Body of pancreas (tissue), 4 donors: ENCODE measurements around the gene TSPAN15. TPM values are rescaled to one million over a fixed set of nuclear protein-coding genes. Genes with fewer than 3 reads are reported as not detected.

Experiments used
- ATAC-seq: fragments of 150-250 bp; one replicate; pipeline ENCODE4 v1.9.1; 2016
- DNase-seq, 4 donors: peaks; one replicate each; pipeline ENCODE4 v3.0.0-alpha.2; 2019
- H3K27ac ChIP-seq, 4 donors: fragments of 200-600 bp; sonication (generic); 1 replicate in 3 of 4; 2 replicates in 1 of 4; pipeline versions ENCODE4 v1.5.1 to v1.6.1; 2016 to 2019; ENCODE audit warnings: mild to moderate bottlenecking in 1 of 4, mixed read lengths in 1 of 4, moderate library complexity in 1 of 4
- H3K27me3 ChIP-seq, 2 donors: fragments of 200-600 bp; sonication (generic); one replicate each; pipeline ENCODE4 v1.6.0; 2016; ENCODE audit warnings: mild to moderate bottlenecking in 1 of 2
- H3K36me3 ChIP-seq, 2 donors: fragments of 200-600 bp; sonication (generic); replicated peaks in 1 of 2; 2 replicates each; pipeline ENCODE4 v1.5.1; 2016; ENCODE audit warnings: low read depth in 2 of 2; ENCODE audit not compliant: insufficient read depth in 1 of 2
- H3K4me1 ChIP-seq: fragments of 200-600 bp; sonication (generic); one replicate; pipeline ENCODE4 v1.6.0; 2016
- H3K4me3 ChIP-seq, 2 donors: fragments of 200-600 bp; sonication (generic); 1 replicate in 1 of 2; 2 replicates in 1 of 2; pipeline ENCODE4 v1.5.1; 2016 to 2019
- H3K9me3 ChIP-seq, 3 donors: fragments of 200-600 bp; sonication (generic); 1 replicate in 2 of 3; 2 replicates in 1 of 3; pipeline ENCODE4 v1.5.1; 2016
- POLR2A ChIP-seq, 3 donors: fragments of 450-650 bp; IDR thresholded peaks; one replicate each; pipeline ENCODE4 v1.6.1; 2016; ENCODE audit warnings: antibody characterized with exemption in 3 of 3, mild to moderate bottlenecking in 2 of 3
- WGBS, 2 donors: methylation state at CpG; one replicate each; pipeline ENCODE4 v1.1.5; 2017; 5-methylcytosine and 5-hydroxymethylcytosine counted together
- intact Hi-C: fragments of 100-400 bp; cut with DNase I; formaldehyde crosslinking; loops from one replicate; pipeline ENCODE4 v1.15.1; 2023
- total RNA-seq, 2 donors: library from RNA; depleted of rRNA; stranded (reverse); fragments of >200 nt; gene quantifications; one replicate each; pipeline ENCODE4 v1.1.0, GENCODE V29; 2016
- TF ChIP-seq, protein P1 (sequence below), 7 experiments: fragments of 450-650 bp in 4 of 7; fragments of 200-600 bp in 3 of 7; sonication (generic) in 3 of 7; IDR thresholded peaks; one replicate each; pipeline ENCODE4 v1.5.1; 2016 to 2019; ENCODE audit warnings: antibody characterized with exemption in 7 of 7

TSPAN15 gene
- total RNA-seq, 2 donors from 2014 or later = 20.0 to 32.0 TPM

DNA sequence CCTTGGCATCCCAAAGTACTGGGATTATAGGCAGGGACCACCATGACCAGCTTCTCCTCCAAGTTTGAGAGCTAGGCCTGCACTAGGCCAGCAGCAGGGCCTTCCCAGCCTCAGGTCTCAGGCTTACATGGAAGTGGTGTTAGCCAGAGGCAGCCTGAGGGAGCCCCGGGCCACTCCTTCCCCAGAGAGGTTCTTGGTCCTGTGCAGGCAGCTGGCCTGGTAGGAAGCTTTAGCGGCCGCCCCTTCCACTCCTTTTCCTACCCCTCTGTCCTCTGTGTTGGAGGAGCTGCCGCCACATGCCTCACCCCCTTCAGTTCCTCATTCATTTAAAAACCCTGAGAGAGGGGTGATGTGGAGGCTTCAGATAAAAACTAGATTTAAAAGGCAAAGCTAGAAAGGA lies 40.3 kb downstream of the TSPAN15 start:
- Histone ChIP-seq H3K36me3 (no peaks in the 10 kb centered on the region), H3K4me1 (no peaks in the 10 kb centered on the region), H3K27ac (no peak overlapping the region), H3K9me3 (no peaks in the 10 kb centered on the region), H3K4me3 (no peak overlapping the region), H3K27me3 (no peaks in the 10 kb centered on the region)
- DNase-seq = peak in 1 of 4 donors; percentile 3
- ATAC-seq = no peak
- WGBS, 2 donors = 83 to 97% methylated on average over 3 to 4 of the region's 4 CpGs
- TF ChIP-seq, protein P1, sequence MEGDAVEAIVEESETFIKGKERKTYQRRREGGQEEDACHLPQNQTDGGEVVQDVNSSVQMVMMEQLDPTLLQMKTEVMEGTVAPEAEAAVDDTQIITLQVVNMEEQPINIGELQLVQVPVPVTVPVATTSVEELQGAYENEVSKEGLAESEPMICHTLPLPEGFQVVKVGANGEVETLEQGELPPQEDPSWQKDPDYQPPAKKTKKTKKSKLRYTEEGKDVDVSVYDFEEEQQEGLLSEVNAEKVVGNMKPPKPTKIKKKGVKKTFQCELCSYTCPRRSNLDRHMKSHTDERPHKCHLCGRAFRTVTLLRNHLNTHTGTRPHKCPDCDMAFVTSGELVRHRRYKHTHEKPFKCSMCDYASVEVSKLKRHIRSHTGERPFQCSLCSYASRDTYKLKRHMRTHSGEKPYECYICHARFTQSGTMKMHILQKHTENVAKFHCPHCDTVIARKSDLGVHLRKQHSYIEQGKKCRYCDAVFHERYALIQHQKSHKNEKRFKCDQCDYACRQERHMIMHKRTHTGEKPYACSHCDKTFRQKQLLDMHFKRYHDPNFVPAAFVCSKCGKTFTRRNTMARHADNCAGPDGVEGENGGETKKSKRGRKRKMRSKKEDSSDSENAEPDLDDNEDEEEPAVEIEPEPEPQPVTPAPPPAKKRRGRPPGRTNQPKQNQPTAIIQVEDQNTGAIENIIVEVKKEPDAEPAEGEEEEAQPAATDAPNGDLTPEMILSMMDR (IDR thresholded peaks at IDR 0.05) = no peak
- no peak for TF ChIP-seq POLR2A (IDR thresholded peaks at IDR 0.05)
- intact Hi-C loops = no loop called here

DNA sequence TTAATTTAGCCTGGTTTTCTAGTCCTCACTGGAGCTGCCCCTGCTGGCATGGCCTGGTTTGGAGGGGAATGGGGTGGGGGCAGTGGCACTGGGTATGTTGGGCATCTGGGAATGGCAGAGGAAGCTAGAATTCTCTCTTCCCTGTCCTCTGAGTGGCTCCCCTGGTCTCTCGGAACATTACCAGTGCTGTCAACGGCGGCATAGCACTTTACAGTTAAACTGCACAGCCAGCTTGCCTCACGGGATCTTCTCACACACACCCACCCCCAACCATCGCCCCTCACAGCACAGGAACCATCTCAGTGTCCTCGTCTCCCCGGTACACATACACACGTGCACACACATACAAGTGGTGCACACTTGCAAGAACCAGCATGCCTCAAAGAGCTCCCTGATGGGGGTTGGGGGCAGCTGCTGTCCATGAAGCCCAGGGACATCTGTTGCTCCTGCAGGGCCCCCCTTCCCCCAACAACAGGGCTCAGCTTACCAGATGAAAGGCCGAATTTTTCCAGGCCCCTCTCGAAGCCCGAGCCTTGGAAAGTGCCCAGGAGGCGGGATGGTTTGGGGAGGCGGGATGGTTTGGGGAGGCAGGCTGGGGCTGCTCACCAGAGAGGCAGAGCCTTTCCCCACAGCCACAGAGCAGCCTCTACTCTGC lies 41.0 kb downstream of the TSPAN15 start:
- H3K27ac ChIP-seq = no peak overlapping the region
- H3K9me3 ChIP-seq = no peaks in the 10 kb centered on the region
- intact Hi-C loops = no loop called here
- 78 to 83% methylated on average over 12 to 13 of the region's 13 CpGs for WGBS, 2 donors
- peak in 1 of 4 donors; percentile 4 for DNase-seq
- no peak overlapping the region for H3K4me3 ChIP-seq
- TF ChIP-seq, protein P1 (IDR thresholded peaks at IDR 0.05) = no peak
- no peak for TF ChIP-seq POLR2A (IDR thresholded peaks at IDR 0.05)
- H3K27me3 ChIP-seq = no peaks in the 10 kb centered on the region
- H3K36me3 ChIP-seq = no peaks in the 10 kb centered on the region
- ATAC-seq = no peak
- no peaks in the 10 kb centered on the region for H3K4me1 ChIP-seq

DNA sequence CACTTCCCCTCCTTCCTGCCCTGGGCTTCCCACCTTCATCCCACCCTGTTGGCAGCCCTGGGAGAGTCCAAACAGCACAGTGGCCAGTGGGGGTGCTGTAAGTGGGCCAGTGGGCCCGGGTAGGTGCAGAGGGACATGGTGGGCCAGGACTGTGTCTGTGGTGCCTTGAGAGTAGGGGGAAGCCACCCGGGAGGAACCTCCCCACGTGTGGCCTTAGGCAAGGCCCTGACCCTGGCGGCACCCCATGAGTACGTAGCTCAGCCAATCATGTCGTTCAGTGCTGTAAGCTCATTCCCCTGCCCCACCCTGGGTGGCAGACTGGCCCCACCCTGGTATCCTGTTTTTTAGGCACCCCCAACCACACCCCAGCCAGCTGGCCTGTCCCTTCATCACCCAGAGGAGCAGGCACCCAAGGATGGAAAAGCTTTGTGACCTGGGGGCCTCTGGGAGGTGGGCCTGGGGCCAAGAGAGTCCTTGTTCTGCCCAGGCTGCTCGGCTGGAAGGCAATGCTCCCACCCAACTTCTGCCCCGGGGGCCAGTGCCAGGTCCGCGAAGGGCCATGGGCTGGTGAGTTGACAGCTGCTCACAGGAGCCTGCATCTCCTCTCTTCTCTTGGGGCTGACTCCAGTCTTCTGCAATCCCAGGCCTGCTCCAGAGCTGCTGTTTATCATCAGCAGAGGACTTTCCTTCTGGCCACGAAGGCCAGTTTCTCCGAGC lies 41.6 kb downstream of the TSPAN15 start:
- DNase-seq = peak in 1 of 4 donors; percentile 7
- H3K36me3 ChIP-seq = no peaks in the 10 kb centered on the region
- ATAC-seq = no peak
- H3K4me1 ChIP-seq = no peaks in the 10 kb centered on the region
- 75 to 78% methylated on average over 8 to 12 of the region's 12 CpGs for WGBS, 2 donors
- intact Hi-C loops = no loop called here
- no peak overlapping the region for H3K27ac ChIP-seq
- no peak for TF ChIP-seq POLR2A (IDR thresholded peaks at IDR 0.05)
- TF ChIP-seq, protein P1 (IDR thresholded peaks at IDR 0.05) = no peak
- no peaks in the 10 kb centered on the region for H3K9me3 ChIP-seq
- no peak overlapping the region for H3K4me3 ChIP-seq
- no peaks in the 10 kb centered on the region for H3K27me3 ChIP-seq

DNA sequence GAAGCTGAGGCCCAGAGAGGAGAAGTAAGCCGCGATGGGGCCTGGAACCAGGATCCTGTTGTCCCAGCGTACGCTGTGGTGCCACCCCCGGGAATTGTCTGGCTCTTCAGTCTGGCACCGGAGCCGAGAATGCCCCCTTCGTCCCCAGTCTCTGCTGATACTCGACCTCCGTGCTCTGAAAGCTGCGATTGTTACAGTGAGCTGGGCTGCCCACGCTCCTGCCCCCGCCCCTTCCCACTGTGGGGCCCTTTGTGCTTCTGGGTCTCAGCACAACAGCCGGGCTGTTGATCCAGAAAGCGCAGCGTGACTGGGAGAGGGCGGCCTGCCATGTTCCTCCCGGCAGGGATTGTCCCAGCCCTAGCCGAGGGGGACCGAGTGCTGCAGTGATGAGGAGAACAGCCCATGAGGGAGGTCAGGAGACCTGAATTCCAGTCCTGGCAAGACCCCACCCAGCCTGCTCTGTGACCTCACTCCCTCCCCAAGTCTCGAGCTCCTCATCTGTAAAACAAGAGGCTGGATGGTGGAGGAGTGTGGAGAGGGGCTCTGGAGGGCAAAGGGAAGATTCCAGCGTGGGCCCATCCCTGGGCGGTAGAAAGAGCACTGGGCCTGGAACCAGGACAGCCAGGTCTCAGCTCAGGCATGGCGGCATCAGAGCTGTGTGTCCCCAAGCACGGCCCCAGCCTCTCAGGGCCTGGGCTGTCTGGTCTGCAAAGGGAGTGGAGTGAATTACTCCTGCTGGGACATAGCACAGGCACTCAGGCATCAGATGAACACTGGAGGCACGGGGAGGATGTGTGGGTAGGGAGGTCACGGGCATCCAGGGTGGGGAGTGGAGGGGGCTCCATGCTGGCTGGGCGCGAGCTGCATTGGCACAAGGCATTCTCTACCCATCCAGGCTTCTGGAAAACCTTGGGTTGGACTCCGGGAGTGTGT lies 43.6 kb downstream of the TSPAN15 start:
- H3K27ac ChIP-seq = no peak overlapping the region
- 71 to 81% methylated on average over 15 to 30 of the region's 30 CpGs for WGBS, 2 donors
- intact Hi-C loops = no loop called here
- DNase-seq = peak in 1 of 4 donors; percentile 5
- no peak for ATAC-seq
- H3K4me3 ChIP-seq = no peak overlapping the region
- H3K4me1 ChIP-seq = no peaks in the 10 kb centered on the region
- H3K36me3 ChIP-seq = no peaks in the 10 kb centered on the region
- TF ChIP-seq, protein P1 (IDR thresholded peaks at IDR 0.05) = no peak
- TF ChIP-seq POLR2A (IDR thresholded peaks at IDR 0.05) = no peak
- H3K9me3 ChIP-seq = no peaks in the 10 kb centered on the region
- no peaks in the 10 kb centered on the region for H3K27me3 ChIP-seq
